HepG2 (cell line): Measurements from ENCODE around the gene HSPA5. TPM values are rescaled to one million over a fixed set of nuclear protein-coding genes. Genes with fewer than 3 reads are reported as not detected.

Source experiments
- ATF5 ChIP-seq: sonication (generic); formaldehyde crosslinking; IDR thresholded peaks from 2 replicates; pipeline ENCODE4 v1.4.0; 2020; ENCODE audit warnings: mild to moderate bottlenecking, low read depth, missing genetic modification reagents
- FOXK2 ChIP-seq: fragments of 450-650 bp; IDR thresholded peaks from 2 replicates; pipeline ENCODE4 v1.6.1; 2016
- MTA1 ChIP-seq: sonication (generic); formaldehyde crosslinking; IDR thresholded peaks from 2 replicates; pipeline ENCODE4 v1.4.0; 2020; ENCODE audit warnings: missing genetic modification reagents, mild to moderate bottlenecking, borderline replicate concordance
- PLRG1 ChIP-seq: fragments of 450-650 bp; conservative IDR thresholded peaks from 2 replicates; pipeline ENCODE4 v1.6.1; 2016
- POLR2AphosphoS2 ChIP-seq: IDR thresholded peaks from 2 replicates; pipeline ENCODE4 v1.6.1; 2011; ENCODE audit warnings: low read depth, low read length, improper control_type of control experiment
- REST ChIP-seq, 2 experiments: IDR thresholded peaks; 2 replicates each; pipeline ENCODE4 v1.6.1; 2011 to 2012; ENCODE audit warnings: low read length in 2 of 2, borderline replicate concordance in 1 of 2, low read depth in 1 of 2, mild to moderate bottlenecking in 1 of 2, moderate library complexity in 1 of 2
- SYNCRIP ChIP-seq: fragments of 200-400 bp; formaldehyde crosslinking; IDR thresholded peaks from 2 replicates; pipeline ENCODE4 v1.6.1; 2018; ENCODE audit warnings: mild to moderate bottlenecking, low read depth, low read length; ENCODE audit not compliant: insufficient read depth
- TARDBP ChIP-seq: sonication (generic); formaldehyde crosslinking; IDR thresholded peaks from 2 replicates; pipeline ENCODE4 v1.8.0; 2022; ENCODE audit warnings: mild to moderate bottlenecking, missing genetic modification reagents
- TCF7L2 ChIP-seq: IDR thresholded peaks from 2 replicates; pipeline ENCODE4 v1.6.1; 2011; ENCODE audit warnings: mild to moderate bottlenecking, low read depth, low read length, moderate library complexity
- U2AF2 ChIP-seq: fragments of 200-400 bp; formaldehyde crosslinking; IDR thresholded peaks from 2 replicates; pipeline ENCODE4 v1.6.1; 2017; ENCODE audit warnings: low read depth, mild to moderate bottlenecking, low read length
- ZNF280D ChIP-seq: sonication (generic); formaldehyde crosslinking; IDR thresholded peaks from 2 replicates; pipeline ENCODE4 v1.5.1; 2020; ENCODE audit warnings: mild to moderate bottlenecking, missing genetic modification reagents
- ZNF652 ChIP-seq: IDR thresholded peaks from 2 replicates; pipeline ENCODE4 v1.6.1; 2016; ENCODE audit warnings: low read depth, borderline replicate concordance
- ZNF672 ChIP-seq: sonication (generic); formaldehyde crosslinking; IDR thresholded peaks from 2 replicates; pipeline ENCODE4 v1.8.1; 2022; ENCODE audit warnings: missing genetic modification reagents
- ZNF7 ChIP-seq: IDR thresholded peaks from 2 replicates; pipeline ENCODE4 v1.6.1; 2016; ENCODE audit warnings: missing biosample characterization, missing genetic modification reagents
- polyA plus RNA-seq, 8 experiments: library from polyadenylated mRNA; depleted of rRNA in 3 of 8; stranded (reverse) in 7 of 8; unstranded in 1 of 8; fragments of >200 nt; fragmentation: Illumina TruSeq in 4 of 8; extraction: Trizol in 4 of 8; gene quantifications; 2 replicates each; pipeline versions ENCODE4 v1.2.1 to v1.2.3, GENCODE V29; 2011 to 2016; ENCODE audit warnings: low read depth in 4 of 8, missing spikeins in 1 of 8, mixed read lengths in 1 of 8; ENCODE audit not compliant: insufficient read depth in 1 of 8
- total RNA-seq, 5 experiments: library from RNA; depleted of rRNA; stranded (reverse); fragments of >200 nt; fragmentation: Illumina TruSeq; extraction: Trizol; gene quantifications; 2 replicates each; pipeline ENCODE4 v1.2.3, GENCODE V29; 2016; ENCODE audit warnings: low read depth in 1 of 5
- TF ChIP-seq, protein P1 (sequence below): sonication (generic); formaldehyde crosslinking; IDR thresholded peaks from 2 replicates; pipeline ENCODE4 v1.8.0; 2022; ENCODE audit warnings: missing genetic modification reagents, low read depth, mild to moderate bottlenecking, borderline replicate concordance
- TF ChIP-seq, protein P2 (sequence below): sonication (generic); formaldehyde crosslinking; IDR thresholded peaks from 2 replicates; pipeline ENCODE4 v1.4.0; 2020; ENCODE audit warnings: missing genetic modification reagents, borderline replicate concordance
- TF ChIP-seq, protein P3 (sequence below): sonication (generic); formaldehyde crosslinking; IDR thresholded peaks from 2 replicates; pipeline ENCODE4 v1.8.0; 2022; ENCODE audit warnings: mild to moderate bottlenecking, missing genetic modification reagents, borderline replicate concordance

Gene HSPA5
- total and polyA plus RNA-seq, 2 of the 13 experiments (the other 11 are each of a cell fraction or from before 2014, with no cell fraction given), result 201 to 206 TPM

DNA sequence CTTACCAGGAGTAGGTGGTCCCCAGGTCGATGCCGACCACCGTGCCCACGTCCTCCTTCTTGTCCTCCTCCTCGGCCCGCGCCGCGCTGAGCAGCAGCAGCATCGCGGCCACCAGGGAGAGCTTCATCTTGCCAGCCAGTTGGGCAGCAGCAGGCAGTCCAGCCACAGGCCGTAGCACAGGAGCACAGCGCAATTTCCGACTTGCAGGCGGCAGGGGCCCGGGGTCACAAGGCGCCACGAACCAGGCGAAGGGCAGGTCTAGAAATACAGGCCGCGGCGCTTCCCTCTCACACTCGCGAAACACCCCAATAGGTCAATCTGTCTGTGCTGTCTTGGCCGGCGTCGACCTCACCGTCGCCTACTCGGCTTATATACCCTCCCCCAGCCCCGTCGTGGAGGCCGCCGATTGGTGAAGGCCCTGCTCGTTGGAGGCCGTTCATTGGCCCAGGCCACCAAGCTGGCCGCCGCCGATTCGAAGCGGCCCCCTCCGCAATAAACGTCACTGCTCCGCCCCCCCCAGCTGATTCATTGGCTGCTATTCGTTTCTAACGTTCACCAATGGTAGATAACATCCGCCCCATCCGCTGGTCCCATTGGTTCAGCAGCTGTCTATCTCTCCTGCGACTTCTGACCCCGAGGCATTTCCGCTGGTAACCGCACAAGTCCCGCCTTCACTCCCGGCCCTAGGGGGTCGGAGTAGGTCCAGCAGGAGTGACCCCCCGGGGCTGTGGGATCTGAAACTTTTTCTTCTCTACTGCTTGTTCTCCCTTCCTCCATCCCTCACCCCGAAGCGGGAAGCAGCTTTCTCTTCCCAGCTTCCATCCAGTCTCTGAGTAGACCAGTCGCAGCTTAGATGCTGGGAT is at the start of gene HSPA5 (continued):
- TF ChIP-seq POLR2AphosphoS2, result peak; percentile 91; the same call in 1 of the 2 replicates
- no peak for TF ChIP-seq ZNF672 (CRISPR knock-in tag)
- no peak for TF ChIP-seq ZNF652
- no peak for TF ChIP-seq TCF7L2
- TF ChIP-seq, protein P1, sequence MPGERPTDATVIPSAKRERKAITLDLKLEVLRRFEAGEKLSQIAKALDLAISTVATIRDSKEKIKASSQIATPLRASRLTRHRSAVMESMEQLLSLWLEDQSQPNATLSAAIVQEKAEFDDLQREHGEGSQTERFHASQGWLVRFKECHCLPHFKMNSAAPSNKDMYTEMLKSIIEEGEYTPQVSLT (CRISPR knock-in tag), result no peak
- no peak for TF ChIP-seq PLRG1
- peak; percentile 42; the same call in 1 of the 2 replicates for TF ChIP-seq ZNF280D
- no peak for TF ChIP-seq ZNF7
- no peak for TF ChIP-seq TARDBP (CRISPR knock-in tag)
- no peak for TF ChIP-seq U2AF2
- TF ChIP-seq REST (IDR thresholded peaks at IDR 0.05; ENCODE audit: borderline replicate concordance in 1 of 2, low read depth in 1 of 2, low read length in 2 of 2), result peak in 1 of 2 experiments; percentile 47; a peak in 1 of 4 replicates
- TF ChIP-seq, protein P2, sequence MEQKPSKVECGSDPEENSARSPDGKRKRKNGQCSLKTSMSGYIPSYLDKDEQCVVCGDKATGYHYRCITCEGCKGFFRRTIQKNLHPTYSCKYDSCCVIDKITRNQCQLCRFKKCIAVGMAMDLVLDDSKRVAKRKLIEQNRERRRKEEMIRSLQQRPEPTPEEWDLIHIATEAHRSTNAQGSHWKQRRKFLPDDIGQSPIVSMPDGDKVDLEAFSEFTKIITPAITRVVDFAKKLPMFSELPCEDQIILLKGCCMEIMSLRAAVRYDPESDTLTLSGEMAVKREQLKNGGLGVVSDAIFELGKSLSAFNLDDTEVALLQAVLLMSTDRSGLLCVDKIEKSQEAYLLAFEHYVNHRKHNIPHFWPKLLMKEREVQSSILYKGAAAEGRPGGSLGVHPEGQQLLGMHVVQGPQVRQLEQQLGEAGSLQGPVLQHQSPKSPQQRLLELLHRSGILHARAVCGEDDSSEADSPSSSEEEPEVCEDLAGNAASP (CRISPR knock-in tag), result peak; percentile 70; the same call in 1 of the 2 replicates
- no peak for TF ChIP-seq FOXK2
- peak; percentile 21; the same call in 1 of the 2 replicates for TF ChIP-seq MTA1 (CRISPR knock-in tag)
- TF ChIP-seq, protein P3, sequence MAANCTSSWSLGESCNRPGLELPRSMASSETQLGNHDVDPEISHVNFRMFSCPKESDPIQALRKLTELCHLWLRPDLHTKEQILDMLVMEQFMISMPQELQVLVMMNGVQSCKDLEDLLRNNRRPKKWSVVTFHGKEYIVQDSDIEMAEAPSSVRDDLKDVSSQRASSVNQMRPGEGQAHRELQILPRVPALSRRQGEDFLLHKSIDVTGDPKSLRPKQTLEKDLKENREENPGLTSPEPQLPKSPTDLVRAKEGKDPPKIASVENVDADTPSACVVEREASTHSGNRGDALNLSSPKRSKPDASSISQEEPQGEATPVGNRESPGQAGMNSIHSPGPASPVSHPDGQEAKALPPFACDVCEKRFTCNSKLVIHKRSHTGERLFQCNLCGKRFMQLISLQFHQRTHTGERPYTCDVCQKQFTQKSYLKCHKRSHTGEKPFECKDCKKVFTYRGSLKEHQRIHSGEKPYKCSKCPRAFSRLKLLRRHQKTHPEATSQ, result no peak; the same call in 1 of the 2 replicates
- TF ChIP-seq SYNCRIP, result no peak
- TF ChIP-seq ATF5, result no peak
